Activated naive CD4-positive, alpha-beta T cell treated with anti-CD3 and anti-CD28 coated beads, Interleukin-2, amount 50 U/mL, for 24 hours (primary cell): Measurements from ENCODE around the gene PARP1.
"Not testable (repeated sequence)": the region's sequence is repeated elsewhere in the genome, so short reads cannot be mapped to it uniquely, and the experiment has no call there.

ENCODE experiments used
- H3K27ac Mint-ChIP-seq: one replicate; pipeline ENCODE4 v1.8.0; 2021; ENCODE audit warnings: mild to moderate bottlenecking, mixed read lengths
- H3K27me3 Mint-ChIP-seq: one replicate; pipeline ENCODE4 v1.8.0; 2021; ENCODE audit warnings: mixed read lengths
- H3K36me3 Mint-ChIP-seq: one replicate; pipeline ENCODE4 v1.8.0; 2021; ENCODE audit warnings: mixed read lengths
- H3K4me1 Mint-ChIP-seq: one replicate; pipeline ENCODE4 v1.8.0; 2021; ENCODE audit warnings: mixed read lengths
- H3K4me3 Mint-ChIP-seq: one replicate; pipeline ENCODE4 v1.8.0; 2021; ENCODE audit warnings: mild to moderate bottlenecking, mixed read lengths
- H3K9me3 Mint-ChIP-seq: one replicate; pipeline ENCODE4 v1.8.0; 2021; ENCODE audit warnings: mixed read lengths

PARP1 gene

GRCh38 chr1:226436855-226437491, 29.1 kb upstream of the PARP1 start:
- no peaks in the 10 kb centered on the region for H3K27me3 Mint-ChIP-seq
- H3K27ac Mint-ChIP-seq = no peak overlapping the region
- no peaks in the 10 kb centered on the region for H3K36me3 Mint-ChIP-seq
- no peaks in the 10 kb centered on the region for H3K9me3 Mint-ChIP-seq
- no peaks in the 10 kb centered on the region for H3K4me1 Mint-ChIP-seq
- no peak overlapping the region for H3K4me3 Mint-ChIP-seq

- Mint-ChIP-seq H3K27ac (no peak overlapping the region), H3K4me1 (no peaks in the 10 kb centered on the region), H3K36me3 (no peaks in the 10 kb centered on the region), H3K27me3 (no peaks in the 10 kb centered on the region), H3K4me3 (no peak overlapping the region), H3K9me3 (no peaks in the 10 kb centered on the region)
Observed at GRCh38 chr1:226436472-226436854, 28.6 kb upstream of the PARP1 start.

DNA sequence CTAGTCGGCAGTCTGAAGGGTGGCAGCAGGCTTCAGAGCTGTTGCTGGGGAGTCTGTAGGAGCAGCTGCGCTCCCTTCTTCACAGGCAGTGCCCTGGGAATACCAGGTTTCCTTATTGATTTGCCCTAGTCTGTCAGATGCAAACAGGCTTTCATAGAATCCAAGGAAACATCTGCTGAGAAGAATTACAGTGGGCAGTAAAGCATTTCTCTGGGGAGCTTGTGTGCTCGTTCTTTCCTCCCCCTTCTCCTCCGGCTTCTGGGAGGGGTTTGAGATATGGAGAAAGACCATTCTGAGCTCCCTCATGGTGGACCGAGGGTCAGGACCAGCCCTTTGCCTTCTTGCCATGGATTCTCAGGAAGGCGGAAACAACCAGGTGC, 25.4 kb upstream of the PARP1 start:
- H3K27ac Mint-ChIP-seq = no peak overlapping the region
- H3K27me3 Mint-ChIP-seq = no peaks in the 10 kb centered on the region
- H3K36me3 Mint-ChIP-seq = no peaks in the 10 kb centered on the region
- no peaks in the 10 kb centered on the region for H3K9me3 Mint-ChIP-seq
- H3K4me3 Mint-ChIP-seq = no peak overlapping the region
- H3K4me1 Mint-ChIP-seq = peaks cover 10% of the 10 kb centered on the region

- Mint-ChIP-seq H3K9me3 (no peaks in the 10 kb centered on the region), H3K4me1 (peaks cover 13% of the 10 kb centered on the region), H3K36me3 (no peaks in the 10 kb centered on the region), H3K27me3 (no peaks in the 10 kb centered on the region), H3K4me3 (no peak overlapping the region), H3K27ac (no peak overlapping the region)
Observed at GRCh38 chr1:226432586-226433340, 24.9 kb upstream of the PARP1 start.

GRCh38 chr1:226431898-226432297, 24.0 kb upstream of the PARP1 start:
- not testable (repeated sequence) for H3K36me3 Mint-ChIP-seq, H3K9me3 Mint-ChIP-seq, H3K27ac Mint-ChIP-seq, H3K27me3 Mint-ChIP-seq, H3K4me3 Mint-ChIP-seq
- H3K4me1 Mint-ChIP-seq = peaks cover 20% of the 10 kb centered on the region

- Mint-ChIP-seq H3K27ac (no peak overlapping the region), H3K36me3 (no peaks in the 10 kb centered on the region), H3K4me3 (no peak overlapping the region), H3K27me3 (no peaks in the 10 kb centered on the region), H3K9me3 (no peaks in the 10 kb centered on the region), H3K4me1 (peaks cover 28% of the 10 kb centered on the region)
Observed at GRCh38 chr1:226429858-226430715, 22.2 kb upstream of the PARP1 start.

DNA sequence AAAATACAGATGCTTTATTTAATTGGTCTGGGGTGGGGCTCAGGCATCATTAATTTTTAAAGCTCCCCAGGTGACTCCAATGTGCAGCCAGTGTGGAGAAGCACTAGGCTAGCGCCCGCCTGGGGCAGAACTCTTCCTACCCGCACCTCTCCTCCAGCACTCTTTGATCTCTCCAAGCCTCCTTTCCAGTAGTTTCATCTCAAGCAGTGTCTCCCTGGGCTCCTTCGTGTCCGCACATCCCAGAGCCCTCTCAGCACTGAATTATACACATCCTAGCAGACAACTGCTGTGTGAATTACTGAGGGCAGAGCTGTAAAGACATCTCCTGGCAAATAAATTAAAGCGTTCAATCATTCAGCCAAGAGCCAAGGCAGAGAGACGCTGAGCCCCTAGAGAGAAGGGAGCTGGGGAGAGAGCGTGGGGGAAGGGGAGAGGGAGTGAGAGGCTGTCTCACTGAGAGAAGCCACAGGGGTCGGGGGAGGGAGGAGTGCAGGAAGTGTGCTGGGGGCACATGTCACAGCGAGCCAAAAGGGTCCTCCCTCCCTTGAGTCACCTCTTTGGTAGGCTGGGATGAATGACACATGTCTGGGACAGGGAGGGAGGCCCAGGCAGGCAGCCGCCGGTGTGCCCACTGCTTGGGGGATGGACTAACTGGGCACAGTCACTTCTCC, 21.0 kb upstream of the PARP1 start:
- Mint-ChIP-seq H3K27ac (no peak overlapping the region), H3K4me1 (peaks cover 28% of the 10 kb centered on the region), H3K27me3 (no peaks in the 10 kb centered on the region), H3K4me3 (no peak overlapping the region), H3K36me3 (no peaks in the 10 kb centered on the region), H3K9me3 (no peaks in the 10 kb centered on the region)

DNA sequence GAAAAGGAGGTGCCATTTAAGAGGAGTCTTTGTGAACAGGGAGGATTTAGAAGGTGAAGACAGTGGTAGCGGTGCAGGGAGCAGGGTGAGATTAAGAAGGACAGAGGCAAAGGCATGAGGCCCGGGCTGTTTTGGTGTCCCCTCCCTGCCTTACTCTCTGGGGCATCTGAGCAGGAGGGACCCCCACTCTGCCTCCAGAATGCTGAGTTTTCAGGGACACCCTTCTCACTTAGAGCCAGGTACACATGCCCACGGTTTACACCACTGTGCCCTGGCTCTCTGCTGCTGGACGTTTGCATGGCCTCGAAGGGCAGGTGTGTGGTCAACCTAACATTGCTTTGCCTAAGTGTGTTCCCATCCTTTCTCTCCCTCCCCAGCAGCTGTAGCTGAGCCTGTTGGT, 20.5 kb upstream of the PARP1 start:
- no peak overlapping the region for H3K27ac Mint-ChIP-seq
- no peaks in the 10 kb centered on the region for H3K36me3 Mint-ChIP-seq
- no peak overlapping the region for H3K4me3 Mint-ChIP-seq
- no peaks in the 10 kb centered on the region for H3K9me3 Mint-ChIP-seq
- H3K4me1 Mint-ChIP-seq = peaks cover 28% of the 10 kb centered on the region
- no peaks in the 10 kb centered on the region for H3K27me3 Mint-ChIP-seq

DNA sequence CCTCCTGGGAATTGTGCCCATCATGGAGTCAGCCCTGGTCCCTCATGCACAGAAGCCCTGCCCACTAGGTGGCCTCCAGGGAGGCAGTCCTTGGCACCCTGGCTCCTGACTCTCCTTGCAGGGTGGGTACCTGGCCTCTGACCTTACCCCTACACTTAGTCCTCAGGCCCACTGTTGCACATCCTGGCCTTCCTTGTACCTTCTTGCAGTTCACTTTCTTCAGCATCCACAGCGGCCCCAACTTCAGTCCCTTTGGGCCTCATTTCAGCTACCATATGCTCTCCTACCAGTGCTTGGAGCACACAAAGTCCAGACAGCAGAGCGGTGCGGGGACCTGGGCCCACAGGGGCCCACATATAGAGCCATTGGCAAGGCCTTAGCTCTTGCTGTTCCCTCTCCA, 19.2 kb upstream of the PARP1 start:
- H3K4me3 Mint-ChIP-seq = peak overlapping the region; percentile 55
- peaks cover 28% of the 10 kb centered on the region for H3K4me1 Mint-ChIP-seq
- peak overlapping the region; percentile 80 for H3K27ac Mint-ChIP-seq
- no peaks in the 10 kb centered on the region for H3K36me3 Mint-ChIP-seq
- H3K27me3 Mint-ChIP-seq = no peaks in the 10 kb centered on the region
- H3K9me3 Mint-ChIP-seq = no peaks in the 10 kb centered on the region

DNA sequence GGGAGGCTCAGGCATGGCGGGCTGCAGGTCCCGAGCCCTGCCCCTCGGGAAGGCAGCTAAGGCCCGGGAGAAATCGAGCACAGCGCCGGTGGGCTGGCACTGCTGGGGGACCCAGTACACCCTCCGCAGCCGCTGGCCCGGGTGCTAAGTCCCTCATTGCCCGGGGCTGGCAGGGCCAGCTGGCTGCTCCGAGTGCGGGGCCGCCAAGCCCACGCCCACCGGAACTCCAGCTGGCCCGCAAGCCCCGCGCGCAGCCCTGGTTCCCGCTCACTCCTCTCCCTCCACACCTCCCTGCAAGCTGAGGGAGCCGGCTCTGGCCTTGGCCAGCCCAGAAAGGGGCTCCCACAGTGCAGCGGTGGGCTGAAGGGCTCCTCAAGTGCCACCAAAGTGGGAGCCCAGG, 18.5 kb upstream of the PARP1 start:
- peaks cover 28% of the 10 kb centered on the region for H3K4me1 Mint-ChIP-seq
- not testable (repeated sequence) for H3K36me3 Mint-ChIP-seq, H3K27me3 Mint-ChIP-seq, H3K27ac Mint-ChIP-seq, H3K9me3 Mint-ChIP-seq, H3K4me3 Mint-ChIP-seq

DNA sequence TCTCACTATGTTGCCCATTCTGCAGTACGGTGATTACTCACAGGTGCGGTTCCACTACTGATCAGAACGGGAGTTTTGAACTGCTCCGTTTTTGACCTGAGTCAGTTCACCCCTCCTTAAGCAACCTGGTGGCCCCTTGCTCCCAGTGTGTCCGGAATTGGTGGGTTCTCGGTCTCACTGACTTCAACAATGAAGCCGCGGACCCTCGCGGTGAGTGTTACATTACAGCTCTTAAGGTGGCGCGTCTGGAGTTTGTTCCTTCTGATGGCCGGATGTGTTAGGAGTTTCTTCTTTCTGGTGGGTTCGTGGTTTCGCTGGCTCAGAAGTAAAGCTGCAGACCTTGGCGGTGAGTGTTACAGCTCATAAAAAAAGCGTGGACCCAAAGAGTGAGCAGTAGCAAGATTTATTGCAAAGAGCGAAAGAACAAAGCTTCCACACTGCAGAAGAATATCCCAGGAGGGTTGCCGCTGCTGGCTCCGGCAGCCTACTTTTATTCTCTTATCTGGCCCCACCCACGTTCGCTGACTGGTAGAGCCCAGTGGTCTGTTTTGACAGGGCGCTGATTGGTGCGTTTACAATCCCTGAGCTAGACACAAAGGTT, 17.6 kb upstream of the PARP1 start:
- Mint-ChIP-seq H3K4me1 (peaks cover 28% of the 10 kb centered on the region), H3K9me3 (no peaks in the 10 kb centered on the region), H3K27ac (peak overlapping the region; percentile 86), H3K4me3 (peak overlapping the region; percentile 94), H3K27me3 (no peaks in the 10 kb centered on the region), H3K36me3 (no peaks in the 10 kb centered on the region)

DNA sequence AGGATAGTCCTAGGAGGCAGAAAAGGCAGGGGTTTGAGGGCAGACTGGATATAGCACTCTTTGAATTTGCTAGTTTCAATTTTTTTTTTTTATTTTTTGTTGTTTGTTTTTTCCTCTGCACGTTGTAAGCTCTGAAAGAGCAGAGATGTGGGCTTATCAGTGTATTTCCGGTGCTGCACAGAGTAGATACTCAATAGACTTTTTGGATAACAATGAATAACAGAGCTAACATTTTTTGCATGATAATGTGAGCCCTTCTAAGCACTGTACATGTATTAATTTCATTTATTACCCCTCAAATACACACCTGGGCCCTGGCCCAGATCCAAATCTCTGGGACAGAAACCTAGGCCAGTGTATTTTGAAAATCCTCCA, 17.1 kb upstream of the PARP1 start:
- Mint-ChIP-seq H3K9me3 (no peaks in the 10 kb centered on the region), H3K27me3 (no peaks in the 10 kb centered on the region), H3K27ac (no peak overlapping the region), H3K36me3 (no peaks in the 10 kb centered on the region), H3K4me1 (peaks cover 28% of the 10 kb centered on the region), H3K4me3 (no peak overlapping the region)

DNA sequence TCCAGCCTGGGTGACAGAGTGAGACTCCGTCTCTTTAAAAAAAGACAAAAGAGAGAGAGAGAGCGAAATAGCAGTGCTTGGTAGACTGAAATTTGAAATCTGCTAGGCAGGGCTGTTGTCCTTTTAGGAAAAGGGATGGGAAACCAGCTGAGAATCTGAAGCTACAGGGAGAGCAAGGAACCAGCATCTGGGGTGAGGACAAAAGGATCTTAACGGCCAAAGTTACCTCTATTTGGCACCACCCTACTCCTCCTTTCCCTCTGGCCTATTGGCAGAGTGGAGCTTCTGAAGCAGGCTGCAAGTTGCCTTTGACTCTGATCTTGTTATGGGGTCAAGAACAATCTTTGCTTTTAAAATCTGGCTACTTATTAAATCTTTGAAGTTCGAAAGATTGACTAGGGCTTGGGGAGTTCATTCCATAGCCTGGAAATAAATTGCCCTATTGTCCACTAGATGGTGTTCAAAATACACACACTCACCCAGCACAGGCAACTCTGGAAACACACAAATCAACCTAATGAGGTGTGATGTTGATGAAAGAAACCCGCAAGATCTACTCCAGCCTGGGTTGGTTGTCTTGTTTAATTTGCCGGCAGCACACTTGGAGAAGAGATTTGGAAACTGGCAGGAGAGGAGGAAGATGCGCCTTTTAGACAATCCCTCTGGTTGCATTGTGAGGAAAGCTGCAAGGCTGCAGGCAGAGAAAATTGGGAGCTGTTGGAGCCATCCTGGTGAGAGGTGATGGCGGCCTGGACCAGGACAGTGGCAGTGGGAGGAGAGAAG, 16.5 kb upstream of the PARP1 start:
- Mint-ChIP-seq H3K36me3 (no peaks in the 10 kb centered on the region), H3K4me1 (peaks cover 28% of the 10 kb centered on the region), H3K9me3 (no peaks in the 10 kb centered on the region), H3K27ac (no peak overlapping the region), H3K27me3 (no peaks in the 10 kb centered on the region), H3K4me3 (no peak overlapping the region)

DNA sequence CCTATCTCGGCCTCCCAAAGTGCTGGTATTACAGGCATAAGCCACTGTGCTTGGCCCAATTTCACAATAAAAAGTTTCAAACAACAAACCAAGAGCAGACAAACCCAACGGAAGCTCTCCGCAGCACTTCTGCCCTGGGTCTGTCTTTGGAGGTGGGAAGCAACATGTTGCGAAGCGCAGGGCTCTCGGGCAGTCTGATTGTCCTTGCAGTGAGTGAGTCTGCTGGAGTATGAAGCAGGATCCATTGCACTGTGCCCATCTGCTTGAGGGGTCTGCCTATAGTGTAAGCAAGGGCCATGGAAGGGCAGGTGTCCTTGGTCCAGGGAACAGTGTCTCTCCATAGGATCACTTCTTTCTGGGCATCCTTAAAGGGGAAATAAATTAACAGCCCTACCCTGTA, 14.6 kb upstream of the PARP1 start:
- Mint-ChIP-seq H3K4me3 (no peak overlapping the region), H3K36me3 (no peaks in the 10 kb centered on the region), H3K4me1 (peaks cover 14% of the 10 kb centered on the region), H3K9me3 (no peaks in the 10 kb centered on the region), H3K27me3 (no peaks in the 10 kb centered on the region), H3K27ac (no peak overlapping the region)

- Mint-ChIP-seq H3K9me3 (no peaks in the 10 kb centered on the region), H3K27me3 (no peaks in the 10 kb centered on the region), H3K36me3 (no peaks in the 10 kb centered on the region), H3K4me1 (peaks cover 5% of the 10 kb centered on the region), H3K4me3 (no peak overlapping the region), H3K27ac (no peak overlapping the region)
Observed at GRCh38 chr1:226420897-226421296, 13.0 kb upstream of the PARP1 start.
